ENCODE measurements around the gene GPR137B. TPM values are rescaled to one million over a fixed set of nuclear protein-coding genes. Genes with fewer than 3 reads are reported as not detected.
"Not testable (repeated sequence)": the region's sequence is repeated elsewhere in the genome, so short reads cannot be mapped to it uniquely, and the experiment has no call there.

The GPR137B gene
- total RNA-seq, 1 donor from 2014 or later: 5.8 TPM

DNA sequence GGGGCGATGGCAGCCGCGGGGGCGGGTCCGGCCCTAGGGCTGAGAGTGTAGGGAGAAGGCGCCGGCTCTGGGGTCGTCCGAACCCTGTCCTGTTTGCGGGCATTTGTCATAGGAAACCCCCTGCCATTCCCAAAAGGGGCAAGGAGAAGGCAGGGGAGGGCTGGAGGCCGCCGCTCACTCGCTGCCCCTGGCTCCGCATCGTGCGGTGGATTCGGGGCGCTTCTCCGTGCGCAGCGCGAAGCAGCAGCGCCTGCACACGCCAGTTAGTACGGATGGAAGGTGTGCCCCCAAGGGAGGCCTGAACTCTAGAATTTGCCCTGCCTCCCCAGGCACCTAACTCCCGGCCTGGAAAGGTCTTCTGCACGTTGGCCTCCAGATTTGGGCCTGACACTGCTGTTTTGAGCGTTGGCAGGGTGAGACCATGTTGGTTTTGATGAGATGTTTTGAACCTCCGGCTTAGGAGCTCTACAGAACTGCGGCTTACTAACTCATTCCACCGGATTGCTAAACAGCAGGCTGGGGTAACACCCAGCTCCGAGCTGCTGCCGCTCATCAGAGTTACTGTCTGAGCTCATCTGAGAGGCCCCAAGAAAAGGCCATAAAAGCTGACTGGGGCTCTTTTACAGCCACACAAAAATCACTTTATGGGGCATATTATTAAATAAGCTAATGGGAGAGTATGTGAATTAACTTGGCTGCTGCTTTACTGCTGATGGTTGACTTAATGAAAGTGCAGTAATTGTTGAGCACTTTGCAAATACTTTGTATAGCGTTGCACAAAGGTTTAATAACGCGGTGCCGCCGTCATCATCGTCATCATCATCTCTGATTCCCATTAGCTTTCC lies 987 bp downstream of the GPR137B start:
- DNase-seq (ENCODE audit: low read depth): peak; percentile 15

DNA sequence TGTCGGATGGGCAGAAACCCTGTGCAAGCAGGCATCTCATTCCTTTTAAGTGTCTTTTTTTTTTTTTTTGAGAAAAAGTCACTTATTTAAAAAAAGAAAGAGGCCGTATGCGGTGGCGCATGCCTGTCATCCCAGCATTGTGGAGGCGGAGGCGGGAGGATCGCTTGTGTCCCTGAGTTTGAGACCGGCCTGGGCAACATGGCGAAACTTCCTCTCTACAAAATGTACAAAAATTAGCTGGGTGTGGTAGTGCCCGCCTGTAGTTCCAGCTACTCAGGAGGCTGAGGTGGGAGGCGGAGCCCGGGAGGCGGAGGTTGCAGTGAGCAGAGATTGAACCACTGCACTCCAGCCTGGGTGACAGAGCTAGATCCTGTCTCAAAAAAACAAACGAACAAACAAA lies 1.7 kb downstream of the GPR137B start:
- DNase-seq (ENCODE audit: low read depth): no peak

GRCh38 chr1:236144446-236145150 lies 2.3 kb downstream of the GPR137B start:
- DNase-seq (ENCODE audit: low read depth): no peak

- no peak for DNase-seq (ENCODE audit: low read depth)
These were observed 4.7 kb downstream of the GPR137B start for GRCh38 chr1:236147068-236147467.

GRCh38 chr1:236147521-236148469 lies 5.5 kb downstream of the GPR137B start:
- DNase-seq (ENCODE audit: low read depth): no peak

- DNase-seq (ENCODE audit: low read depth): peak; percentile 10
These were observed 6.1 kb downstream of the GPR137B start for GRCh38 chr1:236148470-236148845.

DNA sequence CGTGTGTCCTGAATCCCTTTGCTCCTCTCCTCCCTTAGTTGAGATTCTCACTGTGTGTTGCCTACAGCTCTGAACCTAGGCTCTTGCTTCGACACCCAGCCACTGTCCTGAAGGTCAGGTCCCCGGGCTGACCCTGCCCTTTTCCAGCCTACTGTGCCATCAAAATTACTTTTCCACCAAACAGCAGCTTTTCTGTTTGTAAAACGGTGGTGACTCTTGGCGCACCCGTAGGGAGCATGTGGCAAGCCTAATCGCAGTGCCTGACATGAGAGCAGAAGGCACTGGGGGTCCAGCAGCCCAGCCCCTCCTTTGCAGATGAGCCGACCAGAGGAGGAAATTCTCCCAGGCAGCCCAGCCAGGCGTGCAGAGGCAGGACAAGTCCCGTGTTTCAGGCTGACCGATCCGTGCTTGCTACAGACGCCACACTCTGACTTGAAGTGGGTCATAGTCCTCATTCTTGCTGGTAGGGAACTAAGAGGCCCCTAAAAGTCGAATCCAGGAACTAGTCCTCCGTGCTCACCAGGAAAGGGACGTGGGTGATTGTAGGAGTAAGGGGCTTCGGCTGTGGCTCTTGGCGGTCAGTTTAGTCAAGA lies 6.8 kb downstream of the GPR137B start:
- DNase-seq (ENCODE audit: low read depth): no peak

- no peak for DNase-seq (ENCODE audit: low read depth)
These were observed 7.4 kb downstream of the GPR137B start for GRCh38 chr1:236149696-236150228.

DNA sequence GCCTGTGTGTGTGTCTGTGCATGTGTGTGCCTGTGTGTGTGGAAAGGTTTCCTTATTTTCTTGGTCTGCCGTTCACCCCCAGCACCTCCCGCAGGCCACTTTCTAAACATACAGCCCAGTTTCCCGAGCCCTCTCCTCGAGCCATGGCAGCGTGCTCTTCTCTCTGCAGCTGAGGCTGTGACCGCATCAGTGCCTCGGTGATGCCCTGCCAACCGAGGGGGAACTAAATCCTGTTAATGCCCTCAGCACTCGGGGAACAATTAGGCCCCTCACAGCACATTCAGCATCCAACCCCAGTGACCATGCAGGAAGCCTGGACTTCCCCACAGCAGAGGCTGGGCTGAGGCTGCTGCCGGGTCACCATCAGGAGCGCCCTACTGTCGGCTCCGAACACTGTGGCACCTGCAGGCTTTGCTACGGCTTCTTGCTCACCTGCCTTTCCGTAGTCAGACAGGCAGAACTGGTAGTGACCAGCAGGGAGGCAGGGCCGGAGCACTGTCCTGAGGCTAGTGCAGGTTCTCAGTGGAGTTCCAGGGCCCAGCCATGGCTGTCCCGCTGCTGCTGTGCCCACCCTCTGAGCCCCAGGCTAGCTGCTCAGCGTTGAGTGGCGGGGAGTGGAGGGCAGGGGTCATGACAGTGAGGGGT lies 8.1 kb downstream of the GPR137B start:
- no peak for DNase-seq (ENCODE audit: low read depth)

- no peak for DNase-seq (ENCODE audit: low read depth)
These were observed 8.6 kb downstream of the GPR137B start for GRCh38 chr1:236150986-236151385.

- DNase-seq (ENCODE audit: low read depth): no peak
These were observed 9.5 kb downstream of the GPR137B start for GRCh38 chr1:236151739-236152424.

DNA sequence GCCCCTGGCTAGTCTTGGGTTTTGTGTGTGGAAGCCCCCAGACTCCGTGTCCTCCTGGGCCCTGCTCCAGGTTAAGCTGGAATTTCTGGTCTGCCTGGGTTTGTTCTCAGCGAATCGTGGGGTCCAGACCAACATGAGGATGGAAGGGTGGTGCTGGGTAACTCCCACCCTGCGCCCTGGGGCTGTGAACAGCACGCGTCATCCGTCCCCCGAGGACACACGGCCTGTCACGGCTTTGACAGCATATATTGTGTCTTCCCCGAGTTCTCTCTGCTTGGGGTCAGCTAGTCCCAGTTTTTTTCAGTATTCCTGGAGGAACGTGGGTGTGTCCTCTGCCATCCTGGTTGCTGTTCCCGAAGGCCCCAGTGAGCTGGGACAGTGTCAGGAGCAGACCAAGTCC lies 11.8 kb downstream of the GPR137B start:
- no peak for DNase-seq (ENCODE audit: low read depth)

GRCh38 chr1:236154671-236155398 lies 12.5 kb downstream of the GPR137B start:
- DNase-seq (ENCODE audit: low read depth): no peak

DNA sequence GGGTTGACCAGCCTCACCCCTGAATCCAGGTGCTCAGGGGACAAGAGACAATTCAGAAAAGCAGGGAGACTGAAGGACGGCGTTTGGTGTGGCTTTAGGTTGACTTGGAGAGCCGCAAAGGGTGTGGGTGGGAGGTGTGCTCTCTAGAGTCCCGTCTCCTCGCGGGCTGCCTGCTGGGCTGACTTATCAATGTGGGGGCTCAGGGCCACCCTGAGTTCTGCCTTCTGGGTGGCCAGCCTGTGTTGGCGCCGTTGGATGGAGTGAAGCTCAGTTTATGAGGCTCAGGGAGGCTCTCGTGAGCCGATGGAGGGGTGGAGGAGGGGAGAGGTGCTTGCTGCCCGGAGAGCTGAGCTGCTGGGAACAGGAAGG lies 13.0 kb downstream of the GPR137B start:
- DNase-seq (ENCODE audit: low read depth): no peak

DNA sequence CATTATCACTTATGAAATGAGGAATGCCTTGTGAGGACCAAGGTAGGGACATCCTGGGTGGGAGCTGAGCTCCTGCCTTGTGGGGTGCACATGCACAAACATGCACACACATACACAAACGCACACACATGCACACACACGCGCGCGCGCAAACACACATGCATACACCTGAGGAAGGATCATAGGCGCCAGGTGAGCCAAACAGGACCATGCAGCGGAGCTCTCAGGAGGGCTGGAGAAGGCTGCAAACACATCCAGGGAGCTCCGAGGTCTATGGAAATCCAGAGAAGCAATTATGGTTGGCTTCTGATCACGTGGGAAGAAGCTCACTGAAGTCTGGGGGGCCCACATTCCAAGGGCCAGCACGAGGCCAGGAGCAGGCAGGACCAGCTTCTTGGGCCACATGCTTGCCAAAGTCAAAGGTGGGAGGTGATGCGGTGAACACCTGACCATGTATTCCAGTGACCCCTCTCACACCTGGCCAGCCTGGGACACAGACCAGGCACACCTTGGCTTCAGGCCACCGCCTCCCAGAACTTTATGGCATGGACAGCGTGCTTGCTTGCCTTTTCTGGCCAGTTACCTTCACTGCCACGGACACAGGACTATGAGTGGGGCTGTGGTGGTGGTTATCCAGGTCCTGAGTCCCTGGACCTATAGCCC lies 13.6 kb downstream of the GPR137B start:
- no peak for DNase-seq (ENCODE audit: low read depth)

- DNase-seq (ENCODE audit: low read depth): no peak
These were observed 14.3 kb downstream of the GPR137B start for GRCh38 chr1:236156512-236157208.

- DNase-seq (ENCODE audit: low read depth): not testable (repeated sequence)
These were observed 15.7 kb downstream of the GPR137B start for GRCh38 chr1:236158072-236158471.

DNA sequence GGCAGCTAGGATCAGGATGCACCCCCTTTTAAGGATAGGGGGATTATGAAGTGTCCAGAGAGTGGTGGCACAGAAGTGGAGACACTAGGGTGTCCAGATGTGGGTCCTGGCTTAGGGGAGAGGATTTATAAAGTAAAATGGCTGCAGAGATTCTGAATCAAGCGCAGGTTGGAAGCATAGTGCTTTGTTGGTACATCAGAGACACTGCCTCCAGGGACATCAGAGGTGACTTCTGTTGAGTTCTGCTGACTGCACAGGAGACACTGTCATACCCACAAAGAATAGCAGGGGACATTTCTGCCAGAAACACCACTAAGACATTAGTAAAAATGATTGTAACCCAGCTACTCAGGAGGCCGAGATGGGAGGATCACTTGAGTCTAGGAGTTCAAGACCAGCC lies 16.4 kb downstream of the GPR137B start:
- no peak for DNase-seq (ENCODE audit: low read depth)

All from myocyte (in vitro differentiated cells).